ENCODE data around the gene RBP5.
A peak's percentile ranks its signal among the peaks of the same experiment; 100 is the strongest.

RBP5 gene

GRCh38 chr12:7100239-7100638 is 28.4 kb downstream of the RBP5 start:
- ATAC-seq, result no peak

DNA sequence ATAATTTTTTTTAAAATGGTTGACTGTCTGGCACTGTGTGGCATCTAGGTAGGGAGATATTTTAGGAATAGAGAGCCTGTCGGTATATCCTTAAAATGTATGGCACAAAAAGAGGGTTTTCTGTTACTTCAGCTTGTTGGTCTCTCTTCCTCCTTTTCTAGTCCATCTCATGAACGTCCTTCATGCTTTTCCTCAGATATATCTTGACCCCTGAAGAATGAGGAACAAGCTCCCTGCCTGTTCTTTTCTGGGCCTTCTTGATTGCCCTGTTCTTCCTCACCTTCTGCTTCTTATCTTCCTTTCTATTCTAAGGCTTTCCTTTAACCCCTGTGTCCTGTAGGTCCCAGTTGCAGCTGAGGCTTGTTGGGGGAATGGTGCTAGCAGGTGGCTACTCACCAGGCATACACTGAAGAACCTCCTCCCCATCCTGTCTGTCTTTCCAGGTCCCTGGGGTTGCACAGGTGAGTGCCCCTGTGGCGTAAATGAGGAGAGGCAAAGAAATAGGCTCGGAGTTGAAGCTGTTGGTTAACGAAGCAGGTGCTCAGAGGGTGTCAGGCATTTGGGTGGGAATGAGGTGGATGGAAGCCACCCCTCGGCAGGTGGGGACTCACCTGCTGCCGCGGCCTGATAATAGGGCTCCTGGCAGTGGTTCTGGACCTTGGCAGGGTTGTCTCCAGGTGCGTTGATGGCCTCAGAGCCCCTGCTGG is 29.2 kb downstream of the RBP5 start:
- no peak for ATAC-seq

DNA sequence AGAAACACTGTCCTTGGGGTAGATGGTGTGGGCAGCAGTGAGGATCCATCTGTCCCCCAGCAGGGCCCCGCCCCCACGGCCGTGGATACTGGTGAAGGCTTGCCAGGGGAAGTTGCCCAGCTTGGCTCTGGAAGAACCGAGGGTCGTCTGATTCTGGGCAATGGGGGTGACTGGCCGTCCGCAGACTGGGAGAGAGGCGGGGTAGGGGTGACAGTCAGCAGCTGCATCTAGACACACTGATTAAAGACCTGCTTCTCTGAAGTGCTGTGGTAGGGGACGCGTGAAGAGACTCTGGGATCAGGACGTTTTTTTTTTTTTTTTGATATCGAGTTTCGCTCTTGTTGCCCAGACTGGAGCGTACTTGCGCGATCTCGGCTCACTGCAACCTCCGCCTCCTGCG is 31.7 kb downstream of the RBP5 start:
- ATAC-seq, result no peak

DNA sequence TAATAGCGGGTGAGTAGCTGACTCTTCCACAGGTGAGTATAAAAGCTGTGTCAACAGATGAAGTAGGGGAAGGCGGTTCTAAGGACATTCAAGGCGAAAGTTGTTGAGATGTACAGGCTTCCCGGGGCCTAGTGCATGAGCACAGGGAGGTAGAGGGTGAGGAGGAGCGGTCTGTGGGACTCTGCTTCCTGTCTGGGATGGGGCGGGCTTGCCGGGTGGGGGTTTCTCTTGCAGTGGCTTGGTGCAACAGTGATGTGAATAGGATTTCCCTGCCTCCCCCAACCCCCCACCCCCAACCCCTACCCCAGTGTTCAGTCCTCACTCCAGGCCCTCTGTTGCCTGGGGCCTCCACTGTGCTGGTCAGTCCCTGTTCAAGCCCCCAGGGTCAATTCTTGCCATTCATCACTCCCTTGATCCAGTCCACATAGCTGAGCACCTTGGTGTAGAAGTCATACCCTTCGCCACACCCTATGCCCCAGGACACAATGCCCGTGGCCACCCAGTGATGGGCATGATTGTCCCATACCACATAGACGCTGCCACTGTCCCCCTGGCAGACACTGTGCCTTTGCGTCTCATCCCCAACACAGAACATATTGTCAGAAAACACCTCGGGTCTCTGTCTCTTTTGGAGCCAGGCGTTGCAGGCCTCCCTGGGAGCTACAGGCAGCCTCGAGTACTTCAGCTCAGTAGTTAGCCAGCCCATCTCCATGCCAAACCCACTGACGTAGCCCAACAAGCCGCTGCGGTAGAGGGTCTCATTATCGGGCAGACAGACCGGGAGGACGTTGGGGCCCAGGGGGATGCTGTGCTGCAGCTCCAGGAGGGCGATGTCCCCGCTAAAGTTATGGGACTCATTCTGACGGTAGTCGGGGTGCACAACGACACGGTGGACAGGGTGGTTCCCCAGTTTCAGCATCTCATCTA is 32.4 kb downstream of the RBP5 start:
- no peak for ATAC-seq

GRCh38 chr12:7093892-7094291 is 34.8 kb downstream of the RBP5 start:
- no peak for ATAC-seq

- no peak for ATAC-seq
These were observed 35.2 kb downstream of the RBP5 start for GRCh38 chr12:7093486-7093885.

DNA sequence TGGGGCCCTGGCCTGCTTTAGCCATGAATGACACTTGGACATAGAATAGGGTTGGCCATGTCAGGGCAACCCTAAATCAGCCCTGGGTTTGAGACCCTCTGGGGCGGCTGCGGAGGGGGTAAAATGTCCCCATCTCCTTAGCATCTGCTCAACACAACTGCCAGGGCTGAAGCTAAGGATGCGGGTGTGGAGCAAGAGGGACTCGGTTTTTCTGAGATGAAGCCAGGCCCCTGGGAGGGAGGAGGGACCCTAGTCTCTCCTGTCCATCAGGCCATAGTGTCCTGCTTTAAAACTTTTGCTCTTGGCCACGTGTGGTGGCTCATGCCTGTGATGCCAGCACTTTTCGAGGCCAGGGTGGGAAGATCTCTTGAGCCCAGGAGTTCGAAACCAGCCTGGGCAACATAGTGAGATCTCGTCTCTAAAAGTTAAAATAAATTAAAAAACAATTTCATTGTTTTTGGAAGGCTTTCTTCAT is 35.7 kb downstream of the RBP5 start:
- ATAC-seq, result no peak

GRCh38 chr12:7092229-7092985 is 36.3 kb downstream of the RBP5 start, which contains the start of gene C1R:
Gene C1R (minus strand): TSS chr12:7092445. CDS start chr12:7092388, 57 bp downstream.
- peak; percentile 67 to 79 for ATAC-seq

DNA sequence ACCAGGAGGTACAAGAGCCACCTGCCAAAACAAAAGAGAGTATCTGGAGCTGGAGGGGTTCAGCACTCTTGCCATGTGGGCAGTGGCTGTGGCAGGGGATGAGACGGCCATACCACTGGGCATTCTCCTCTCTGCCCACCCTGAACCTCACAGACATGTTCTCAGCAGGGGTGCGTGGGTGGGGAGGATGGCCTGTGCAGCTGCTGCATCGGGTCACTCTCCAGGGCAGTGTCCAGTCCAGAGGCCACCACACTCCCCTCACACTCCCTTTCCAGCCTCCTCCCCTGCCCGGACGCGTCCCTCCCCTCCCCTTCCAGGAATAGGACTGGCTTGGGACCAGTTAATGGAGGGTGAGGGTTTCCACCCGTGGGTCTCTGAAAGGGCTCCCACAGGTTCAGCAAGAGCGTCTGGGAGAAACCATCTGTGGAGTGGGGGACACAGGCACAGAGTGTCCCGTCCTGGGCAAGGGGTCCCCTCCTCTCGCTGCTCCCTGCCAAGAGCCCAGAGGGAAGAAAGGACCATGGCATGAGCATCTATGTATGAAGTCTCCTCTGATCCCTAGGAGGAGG is 36.9 kb downstream of the RBP5 start:
- ATAC-seq, result no peak

GRCh38 chr12:7091171-7091570 is 37.5 kb downstream of the RBP5 start:
- no peak for ATAC-seq

GRCh38 chr12:7090222-7090998 is 38.3 kb downstream of the RBP5 start:
- no peak for ATAC-seq

DNA sequence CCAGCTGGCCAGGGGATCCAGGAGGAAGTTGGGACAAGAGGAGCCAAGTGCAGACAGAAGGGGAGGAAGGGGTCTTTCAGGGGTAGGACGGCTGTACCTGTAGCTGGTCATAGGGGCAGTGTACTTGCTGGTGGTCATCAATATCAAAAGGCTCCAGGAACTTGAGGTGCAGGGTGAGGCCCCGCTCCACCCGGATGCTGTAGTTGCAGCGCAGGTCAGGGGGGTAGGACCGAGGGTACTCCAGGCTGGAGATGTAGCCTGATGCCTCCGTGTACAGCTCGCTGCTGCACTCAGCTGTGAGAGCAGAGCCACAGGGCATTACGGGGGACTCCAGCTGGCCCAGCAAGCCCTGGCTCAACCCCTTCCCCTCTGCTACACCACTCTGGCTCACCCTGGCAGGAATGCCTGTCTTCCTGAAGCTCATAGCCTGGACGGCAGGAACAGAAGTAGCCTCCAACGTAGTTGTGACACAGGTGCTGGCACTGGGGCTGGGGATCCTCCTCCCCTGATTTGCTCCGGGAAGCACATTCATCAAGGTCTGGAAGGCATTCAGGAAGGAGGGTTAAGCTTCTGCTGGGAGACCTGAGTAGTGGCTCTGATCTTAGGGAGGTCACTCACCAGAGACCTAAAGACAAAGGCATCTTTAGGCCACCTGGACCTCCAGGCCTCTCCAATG is 39.4 kb downstream of the RBP5 start:
- no peak for ATAC-seq

- no peak for ATAC-seq
These were observed 45.6 kb downstream of the RBP5 start for GRCh38 chr12:7083125-7083524.

- ATAC-seq, result no peak
These were observed 47.7 kb downstream of the RBP5 start for GRCh38 chr12:7081037-7081436.

DNA sequence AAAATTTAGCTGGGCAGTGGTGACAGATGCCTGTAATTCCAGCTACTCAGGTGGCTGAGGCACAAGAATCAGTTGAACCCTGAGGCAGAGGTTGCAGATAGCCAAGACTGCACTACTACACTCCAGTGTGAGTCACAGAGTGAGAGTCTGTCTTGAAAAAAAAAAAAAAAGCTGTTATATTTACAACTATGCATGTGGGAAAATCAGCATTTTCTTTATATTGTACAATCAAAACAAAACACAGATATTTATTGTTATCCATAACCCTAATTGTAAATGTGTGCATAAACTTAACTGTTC is 48.9 kb downstream of the RBP5 start:
- ATAC-seq, result no peak

DNA sequence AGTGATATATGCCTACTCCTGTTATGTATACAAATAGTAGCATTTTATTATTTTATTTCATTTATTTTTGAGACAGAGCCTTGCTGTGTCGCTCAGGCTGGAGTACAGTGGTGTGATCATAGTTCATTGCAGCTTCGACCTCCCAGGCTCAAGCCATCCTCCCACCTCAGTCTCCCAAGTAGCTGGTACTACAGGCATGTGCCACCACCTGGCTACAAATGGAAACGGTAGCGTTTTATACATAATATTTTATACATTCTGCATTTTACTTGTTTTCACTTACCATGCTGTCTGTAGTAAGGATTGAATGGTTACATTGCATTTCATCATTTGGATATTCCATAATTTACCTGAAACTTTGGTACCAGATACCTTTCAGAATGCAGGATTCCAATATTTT is 50.5 kb downstream of the RBP5 start:
- no peak for ATAC-seq

- ATAC-seq, result no peak
These were observed 52.2 kb downstream of the RBP5 start for GRCh38 chr12:7076493-7076892.

DNA sequence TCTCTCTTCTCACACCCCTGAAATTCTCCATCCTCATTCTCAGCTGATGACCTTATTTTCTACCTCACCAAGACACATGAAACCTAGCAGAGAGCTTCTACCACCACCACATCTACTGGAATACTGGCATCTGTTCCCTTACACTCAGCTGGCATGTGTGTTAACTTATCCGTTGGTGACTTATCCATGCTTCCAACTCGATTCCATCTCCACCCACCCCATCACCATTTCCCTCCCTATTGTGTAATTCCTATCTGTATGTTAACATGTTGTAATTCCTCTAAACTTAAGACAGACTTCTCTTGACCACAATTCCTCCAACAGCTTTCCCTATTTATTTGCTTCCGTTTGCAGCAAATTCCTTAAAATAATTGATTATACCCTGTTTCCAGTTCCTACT is 52.8 kb downstream of the RBP5 start:
- ATAC-seq, result no peak

- ATAC-seq, result no peak
These were observed 53.2 kb downstream of the RBP5 start for GRCh38 chr12:7075518-7075917.

- no peak for ATAC-seq
These were observed 54.7 kb downstream of the RBP5 start for GRCh38 chr12:7073946-7074345.
